SW 1271 (cell line): ENCODE results near the gene RNF168.
"Not testable (repeated sequence)": the region's sequence is repeated elsewhere in the genome, so short reads cannot be mapped to it uniquely, and the experiment has no call there.

ENCODE experiments used
- DNase-seq, 2 experiments: peaks; one replicate each; lab custom pipeline; 2025; lab: John Stamatoyannopoulos, UW

RNF168 gene

DNA sequence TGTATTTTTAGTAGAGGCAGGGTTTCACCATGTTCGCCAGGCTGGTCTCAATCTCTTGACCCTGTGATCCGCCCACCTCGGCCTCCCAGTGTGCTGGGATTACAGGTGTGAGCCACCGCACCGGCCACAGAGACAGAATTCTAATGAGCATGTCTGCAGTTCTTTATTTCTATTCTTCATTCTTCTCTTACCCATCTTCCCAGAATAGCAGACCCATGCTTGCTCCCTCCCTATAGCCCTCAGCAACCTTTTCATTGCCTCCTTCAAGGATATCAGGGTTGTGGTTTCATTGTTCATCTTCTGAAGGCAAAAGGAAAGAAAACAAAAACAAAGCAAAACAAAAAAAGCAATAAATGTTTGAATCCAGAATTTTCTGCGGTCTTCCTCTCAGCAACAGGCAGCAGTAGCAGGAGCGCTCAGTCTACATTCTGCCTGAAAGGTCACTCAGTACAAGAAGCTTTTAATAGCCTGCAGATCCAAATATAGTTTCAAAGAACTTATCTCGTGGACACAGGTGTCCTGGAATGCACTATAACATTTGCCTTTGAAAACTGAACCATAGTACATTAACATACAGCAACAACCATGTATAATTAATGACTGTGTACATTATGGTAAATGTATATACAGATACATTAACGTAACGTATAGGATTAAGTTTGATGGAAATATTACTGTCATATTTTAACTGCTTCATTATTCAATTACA lies 11.5 kb upstream of the RNF168 start, which contains the start of gene SMCO1:
Gene SMCO1 (minus strand): TSS at position 434 of the 709 bp plus-strand sequence. CDS start 137 bp downstream, at position 297.
- no peak for DNase-seq

DNA sequence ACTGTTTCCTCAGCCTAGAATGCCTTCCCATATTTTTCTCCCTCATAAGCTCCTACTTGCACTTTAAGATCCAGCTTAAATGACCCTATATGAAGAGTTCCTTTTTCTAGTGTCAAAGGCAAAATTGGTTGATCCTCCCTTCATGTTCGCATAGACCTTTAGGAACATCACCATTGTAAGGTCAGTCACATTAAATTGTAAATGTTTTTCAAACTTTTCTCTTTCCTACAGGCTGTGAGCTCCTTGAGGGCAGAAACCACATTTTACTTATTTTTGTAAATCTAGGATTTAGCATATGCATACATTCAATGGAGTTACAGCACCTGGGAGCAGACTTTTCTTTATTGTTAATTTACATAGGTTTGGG lies 10.8 kb upstream of the RNF168 start:
- no peak for DNase-seq

DNA sequence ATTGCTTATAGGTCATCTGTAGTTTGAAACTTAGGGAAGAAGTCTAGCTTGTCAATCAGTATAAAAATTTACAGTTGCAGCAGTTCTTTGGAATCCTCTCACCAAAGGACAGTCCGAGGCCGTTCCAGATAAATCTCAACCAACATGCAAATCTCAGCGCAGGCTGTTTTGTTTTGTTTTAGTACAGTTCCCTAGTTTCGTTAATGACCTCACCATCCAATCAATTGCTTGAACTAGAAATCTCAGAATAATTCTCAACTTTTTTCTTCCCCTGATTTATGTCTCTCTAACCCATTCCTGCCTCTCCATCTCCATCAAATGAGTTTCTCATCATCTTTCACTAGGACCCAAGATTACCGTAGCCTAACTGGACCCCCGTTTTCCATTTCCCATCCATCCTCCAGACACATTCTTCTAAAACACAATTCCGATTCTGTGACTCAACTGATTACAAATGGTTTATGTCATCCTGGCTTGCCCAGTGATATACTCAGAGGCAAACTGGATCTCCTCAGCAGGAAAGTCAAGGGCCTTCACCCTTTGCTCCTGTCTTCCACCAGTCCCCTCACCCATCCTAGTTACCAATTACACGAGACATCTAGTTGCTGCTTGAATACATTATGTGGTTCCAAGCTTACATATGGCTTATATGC lies 10.3 kb upstream of the RNF168 start:
- DNase-seq = no peak

DNA sequence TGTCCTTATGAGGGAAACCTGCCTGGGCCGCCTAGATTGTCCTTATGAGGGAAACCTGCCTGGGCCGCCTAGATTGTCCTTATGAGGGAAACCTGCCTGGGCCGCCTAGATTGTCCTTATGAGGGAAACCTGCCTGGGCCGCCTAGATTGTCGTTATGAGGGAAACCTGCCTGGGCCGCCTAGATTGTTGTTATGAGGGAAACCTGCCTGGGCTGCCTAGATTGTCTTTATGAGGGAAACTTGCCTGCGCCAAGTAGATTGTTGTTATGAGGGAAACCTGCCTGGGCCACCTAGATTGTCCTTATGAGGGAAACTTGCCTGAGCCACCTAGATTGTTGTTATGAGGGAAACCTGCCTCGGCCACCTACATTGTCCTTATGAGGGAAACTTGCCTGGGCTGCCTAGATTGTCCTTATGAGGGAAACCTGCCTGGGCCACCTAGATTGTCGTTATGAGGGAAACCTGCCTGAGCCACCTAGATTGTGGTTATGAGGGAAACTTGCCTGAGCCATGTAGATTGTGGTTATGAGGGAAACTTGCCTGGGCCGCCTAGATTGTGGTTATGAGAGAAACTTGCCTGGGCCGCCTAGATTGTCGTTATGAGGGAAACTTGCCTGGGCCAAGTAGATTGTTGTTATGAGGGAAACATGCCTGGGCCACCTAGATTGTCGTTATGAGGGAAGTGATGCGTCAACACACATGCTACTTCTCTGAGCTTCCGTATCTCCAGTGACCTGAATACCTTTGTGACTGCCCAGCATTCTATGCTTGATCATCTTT lies 8.3 kb upstream of the RNF168 start:
- not testable (repeated sequence) for DNase-seq

DNA sequence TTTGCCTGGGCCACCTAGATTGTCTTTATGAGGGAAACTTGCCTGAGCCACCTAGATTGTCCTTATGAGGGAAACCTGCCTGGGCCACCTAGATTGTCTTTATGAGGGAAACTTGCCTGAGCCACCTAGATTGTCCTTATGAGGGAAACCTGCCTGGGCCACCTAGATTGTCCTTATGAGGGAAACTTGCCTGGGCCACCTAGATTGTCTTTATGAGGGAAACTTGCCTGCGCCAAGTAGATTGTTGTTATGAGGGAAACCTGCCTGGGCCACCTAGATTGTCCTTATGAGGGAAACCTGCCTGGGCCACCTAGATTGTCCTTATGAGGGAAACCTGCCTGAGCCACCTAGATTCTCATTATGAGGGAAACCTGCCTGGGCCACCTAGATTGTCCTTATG lies 7.5 kb upstream of the RNF168 start:
- DNase-seq = not testable (repeated sequence)

DNA sequence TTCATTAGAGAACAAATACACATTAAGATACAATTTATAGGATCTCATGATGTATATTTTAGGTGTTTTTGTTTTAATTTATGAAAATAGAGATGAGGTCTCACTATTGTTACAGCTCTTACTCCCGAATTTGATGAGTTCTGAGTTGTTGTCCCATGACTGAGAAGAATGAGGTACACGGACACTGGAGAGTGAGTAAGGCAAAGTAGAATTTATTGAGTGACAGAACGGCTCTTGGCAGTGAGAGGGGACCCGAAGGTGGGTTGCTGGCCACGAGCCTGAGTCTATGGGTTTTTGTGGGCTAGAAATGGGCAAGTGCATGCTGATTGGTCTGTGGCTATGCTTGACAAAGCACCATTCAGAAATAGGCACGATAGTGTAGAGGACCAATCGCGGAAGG lies 3.1 kb upstream of the RNF168 start:
- DNase-seq = no peak

DNA sequence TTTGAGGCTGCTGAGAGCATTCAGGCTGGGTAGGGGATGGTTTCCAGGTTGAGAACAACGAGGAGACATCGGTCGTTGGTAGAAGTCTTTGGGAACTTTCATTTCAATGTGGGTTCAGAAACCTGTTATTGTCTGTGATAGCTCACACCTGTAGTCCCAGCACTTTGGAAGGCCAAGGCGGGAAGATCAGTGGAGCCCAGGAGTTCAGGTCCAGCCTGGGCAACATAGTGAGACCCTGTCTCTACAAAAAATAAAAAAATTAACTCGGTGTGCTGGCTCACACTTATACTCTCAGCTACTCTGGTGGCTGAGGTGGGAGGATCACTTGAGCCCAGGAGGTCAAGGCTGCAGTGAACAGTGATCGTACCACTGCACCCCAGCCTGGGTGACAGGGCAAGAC lies 988 bp upstream of the RNF168 start:
- no peak for DNase-seq

DNA sequence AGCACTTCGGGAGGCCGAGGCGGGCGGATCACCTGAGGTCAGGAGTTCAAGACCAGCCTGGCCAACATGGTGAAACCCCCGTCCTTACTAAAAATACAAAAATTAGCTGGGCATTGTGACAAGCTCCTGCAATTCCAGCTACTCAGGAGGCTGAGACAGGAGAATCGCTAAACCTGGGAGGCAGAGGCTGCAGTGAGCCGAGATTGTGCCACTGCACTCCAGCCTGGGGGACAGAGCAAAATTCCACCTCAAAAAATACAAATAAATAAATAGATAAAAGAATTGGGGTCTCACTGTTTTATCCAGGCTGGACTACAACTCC lies 470 bp upstream of the RNF168 start:
- not testable (repeated sequence) for DNase-seq

DNA sequence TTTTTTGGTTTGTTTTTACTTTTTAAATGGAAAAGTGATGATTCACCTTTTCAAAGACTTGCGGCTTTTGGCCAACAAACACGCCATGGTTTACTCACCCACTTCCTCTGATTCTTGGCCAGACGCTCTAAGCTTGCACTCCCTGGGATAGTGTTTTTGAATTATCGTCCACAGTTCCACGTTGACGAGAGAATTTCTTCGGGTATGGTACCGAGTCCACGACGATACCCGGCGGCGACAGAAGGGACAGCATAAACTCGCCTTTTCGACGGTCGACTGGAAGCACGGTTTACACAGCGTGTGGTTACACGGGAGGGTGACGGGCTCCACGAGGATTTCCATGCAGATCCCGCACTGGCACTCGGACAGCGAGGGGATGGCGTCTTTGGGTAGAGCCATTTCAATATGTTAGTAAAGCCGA lies 783 bp downstream of the RNF168 start:
- DNase-seq = peak; percentile 46 to 67

DNA sequence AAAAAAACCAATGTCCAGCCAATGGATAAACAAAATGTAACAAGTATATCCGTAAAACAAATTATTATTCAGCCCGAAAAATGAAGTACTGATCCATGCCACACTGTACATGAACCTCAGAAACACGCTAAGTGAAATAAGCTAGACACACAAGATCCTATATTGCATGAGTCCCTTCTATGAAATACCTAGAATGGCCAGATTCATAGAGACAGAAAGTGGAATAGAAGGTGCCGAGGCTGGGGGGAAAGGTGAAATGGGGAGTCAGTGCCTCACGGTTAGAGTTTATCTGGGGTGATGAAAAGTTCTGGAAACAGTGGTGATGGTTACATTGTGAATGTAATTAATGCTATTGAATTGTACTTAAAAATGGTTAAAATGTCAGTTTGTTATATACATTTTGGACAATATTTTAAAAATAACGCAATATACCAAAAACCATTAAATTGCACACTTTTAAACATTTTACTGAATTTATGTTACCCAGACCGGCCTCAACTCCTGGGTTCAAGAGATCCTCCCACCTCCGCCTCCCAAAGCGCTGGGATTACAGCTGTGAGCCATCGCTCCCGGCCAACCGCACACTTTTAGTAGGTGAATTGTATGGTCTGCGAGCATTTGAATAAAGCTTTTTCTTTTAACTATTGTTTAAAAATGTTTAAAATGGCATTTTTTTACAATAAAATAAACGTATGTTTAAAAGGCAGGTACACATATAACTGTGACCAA lies 2.1 kb downstream of the RNF168 start:
- DNase-seq = peak in 1 of 2 experiments; percentile 13

DNA sequence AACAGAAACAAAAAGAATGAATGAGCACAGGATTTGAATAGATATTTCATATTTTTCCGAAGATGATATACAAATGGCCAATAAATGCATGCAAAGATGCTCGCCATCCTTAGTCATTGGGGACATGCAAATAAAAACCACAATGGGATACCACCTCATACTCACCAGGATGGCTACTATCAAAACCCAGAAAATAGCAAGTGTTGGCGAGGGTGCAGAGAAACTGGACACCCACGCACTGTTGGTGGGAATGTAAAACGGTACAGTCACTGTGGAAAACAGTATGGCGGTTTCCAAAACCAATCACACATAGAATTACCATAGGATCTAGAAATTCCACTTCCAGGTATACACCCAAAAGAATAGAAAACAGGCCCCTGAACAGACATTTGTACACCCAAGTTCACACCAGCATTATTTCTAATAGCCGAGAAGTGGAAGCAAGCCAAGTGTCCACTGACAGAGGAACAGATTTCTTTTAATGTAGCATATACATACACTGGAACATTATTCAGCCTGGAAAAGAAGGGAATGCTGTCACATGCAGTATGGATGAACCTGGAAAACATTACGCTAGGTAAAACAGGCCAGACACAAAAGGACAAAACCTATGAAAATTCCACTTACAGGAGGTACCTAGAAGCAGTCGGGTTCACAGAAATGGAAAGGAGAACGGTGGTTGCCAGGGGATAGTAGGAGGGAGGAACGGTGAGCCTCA lies 3.6 kb downstream of the RNF168 start:
- no peak for DNase-seq

DNA sequence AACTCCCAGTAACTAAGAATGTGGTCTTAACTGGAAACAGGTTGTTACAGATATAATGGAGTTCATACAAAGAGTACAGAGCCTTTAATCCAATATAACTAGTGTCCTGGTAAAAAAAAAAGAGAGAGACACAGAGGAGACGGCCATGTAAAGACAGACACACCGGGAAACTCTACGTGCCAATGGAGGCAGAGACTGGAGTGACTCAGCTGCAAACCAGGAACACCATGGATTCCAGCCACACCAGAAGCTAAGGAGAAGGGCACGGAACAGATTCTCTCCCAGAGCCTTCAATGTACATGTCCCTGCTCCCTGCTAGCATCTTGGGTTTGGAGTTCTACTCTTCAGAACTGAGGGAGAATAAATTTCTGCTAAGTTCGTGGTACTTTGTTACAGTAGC lies 4.5 kb downstream of the RNF168 start:
- DNase-seq = no peak

DNA sequence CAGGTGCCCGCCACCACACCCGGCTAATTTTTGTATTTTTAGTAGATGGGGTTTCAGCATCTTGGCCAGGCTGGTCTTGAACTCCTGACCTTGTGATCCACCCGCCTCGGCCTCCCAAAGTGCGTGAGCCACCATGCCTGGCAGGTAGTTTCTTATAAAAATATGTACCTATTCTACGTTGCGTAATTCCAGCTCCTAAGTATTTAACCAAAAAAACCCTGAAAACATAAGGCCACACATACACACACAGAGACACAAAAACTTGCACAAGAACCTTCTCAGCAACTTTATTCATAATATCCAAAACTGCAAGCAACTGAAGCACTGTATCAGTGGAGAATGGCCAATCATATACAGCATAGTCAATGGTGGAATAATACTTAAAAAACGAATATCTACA lies 5.3 kb downstream of the RNF168 start:
- no peak for DNase-seq

DNA sequence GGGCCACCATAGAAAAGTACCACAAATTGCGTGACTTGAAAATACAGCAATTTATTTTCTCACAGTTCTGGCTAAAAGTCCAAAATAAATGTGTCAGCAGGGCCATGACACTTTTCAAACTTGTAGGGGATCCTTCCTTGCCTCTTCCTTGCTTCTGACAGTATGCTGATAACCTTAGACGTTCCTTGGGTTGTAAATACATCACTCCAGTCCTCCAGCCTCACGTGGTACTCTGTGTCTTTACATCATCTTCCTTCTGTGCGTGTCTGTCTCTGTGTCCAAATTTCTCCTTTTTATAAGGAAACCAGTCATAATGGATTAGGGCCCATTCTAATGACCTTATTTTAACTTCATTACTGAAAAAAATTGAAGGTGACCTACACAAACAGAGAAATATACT lies 7.4 kb downstream of the RNF168 start:
- DNase-seq = no peak

DNA sequence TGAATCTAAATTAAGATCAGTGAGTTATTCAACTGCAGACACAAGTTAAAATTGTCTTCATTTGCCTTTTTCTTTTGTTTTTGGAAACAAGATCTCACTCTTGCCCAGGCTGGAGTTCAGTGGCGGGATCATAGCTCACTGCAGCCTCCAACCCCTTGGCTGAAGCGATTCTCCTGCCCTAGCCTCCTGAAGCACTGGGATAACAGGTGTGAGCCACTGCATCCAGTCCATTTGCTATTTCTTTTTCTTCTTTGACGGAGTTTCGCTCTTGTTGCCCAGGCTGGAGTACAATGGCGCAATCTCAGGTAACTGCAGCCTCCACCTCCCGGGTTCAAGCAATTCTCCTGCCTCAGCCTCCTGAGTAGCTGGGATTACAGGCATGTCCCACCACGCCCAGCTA lies 10.3 kb downstream of the RNF168 start:
- no peak for DNase-seq

DNA sequence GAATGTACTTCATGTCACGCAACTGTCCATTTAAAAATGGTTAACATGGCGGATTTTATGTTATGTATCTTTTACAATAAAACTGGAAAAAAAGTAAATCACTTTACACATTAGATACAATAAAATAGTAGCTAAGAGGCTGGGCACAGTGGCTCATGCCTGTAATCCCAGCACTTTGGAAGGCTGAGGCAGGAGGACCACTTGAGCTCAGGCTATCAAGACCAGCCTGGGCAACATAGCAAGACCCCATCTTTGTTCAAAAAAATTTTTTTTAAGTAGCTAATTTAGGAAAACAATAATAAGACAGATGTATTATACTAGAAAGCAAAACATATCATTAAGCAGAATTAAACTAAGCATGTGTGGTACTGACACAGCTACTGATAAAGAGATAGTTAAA lies 11.5 kb downstream of the RNF168 start:
- DNase-seq = no peak

DNA sequence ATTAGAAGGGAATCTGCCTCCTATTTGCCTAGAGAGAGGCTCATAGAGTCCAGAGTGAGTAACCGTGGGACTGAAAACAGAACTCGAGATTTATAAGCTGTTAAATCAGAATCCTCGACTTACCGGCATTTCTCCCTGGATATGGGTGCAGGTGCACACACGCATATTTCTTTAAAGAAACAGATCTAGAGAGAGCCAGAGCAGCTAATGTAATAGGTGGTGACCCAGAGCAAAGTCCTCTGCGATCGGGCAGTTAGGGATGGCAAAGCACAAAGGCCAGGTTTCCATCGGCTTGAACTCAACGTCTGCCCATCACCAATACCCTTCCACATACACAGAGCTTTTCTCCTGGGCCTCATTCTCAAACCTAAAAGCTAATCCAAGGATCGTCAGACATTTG lies 13.8 kb downstream of the RNF168 start:
- DNase-seq = no peak

DNA sequence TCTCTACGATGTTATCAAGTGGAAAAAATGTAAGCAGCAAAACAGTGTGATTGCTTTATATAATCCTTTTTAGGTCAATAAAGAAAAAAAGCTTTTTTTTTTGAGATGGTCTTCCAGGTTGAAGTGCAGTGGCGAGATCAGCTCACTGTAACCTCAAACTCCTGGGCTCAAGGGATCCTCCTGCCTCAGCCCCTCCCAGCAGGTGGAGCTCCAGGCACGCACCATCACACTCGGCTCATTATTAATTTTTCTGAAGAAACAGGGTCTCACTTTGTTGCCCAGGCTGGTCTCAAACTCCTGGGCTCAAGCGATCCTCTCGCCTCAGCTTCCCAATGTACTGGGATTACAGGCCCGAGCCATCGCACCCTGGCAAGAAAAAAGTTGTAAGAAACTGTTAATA lies 17.3 kb downstream of the RNF168 start:
- DNase-seq = no peak

DNA sequence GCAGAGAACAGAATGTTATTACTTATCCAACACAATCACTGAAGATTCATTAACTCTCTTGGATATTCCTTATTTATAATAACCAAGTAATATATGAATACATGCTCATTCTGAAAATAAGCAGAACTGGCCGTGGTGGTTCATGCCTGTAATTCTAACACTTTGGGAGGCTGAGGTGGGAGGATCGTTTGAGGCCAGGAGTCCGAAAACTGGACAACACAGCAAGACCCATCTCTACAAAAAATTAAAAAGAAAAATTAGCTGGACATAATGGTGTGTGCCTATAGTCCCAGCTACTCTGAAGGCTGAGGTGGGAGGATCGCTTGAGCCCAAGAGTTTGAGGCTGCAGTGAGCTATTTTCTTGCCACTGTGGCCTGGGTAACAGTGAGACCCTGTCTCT lies 25.9 kb downstream of the RNF168 start:
- no peak for DNase-seq

DNA sequence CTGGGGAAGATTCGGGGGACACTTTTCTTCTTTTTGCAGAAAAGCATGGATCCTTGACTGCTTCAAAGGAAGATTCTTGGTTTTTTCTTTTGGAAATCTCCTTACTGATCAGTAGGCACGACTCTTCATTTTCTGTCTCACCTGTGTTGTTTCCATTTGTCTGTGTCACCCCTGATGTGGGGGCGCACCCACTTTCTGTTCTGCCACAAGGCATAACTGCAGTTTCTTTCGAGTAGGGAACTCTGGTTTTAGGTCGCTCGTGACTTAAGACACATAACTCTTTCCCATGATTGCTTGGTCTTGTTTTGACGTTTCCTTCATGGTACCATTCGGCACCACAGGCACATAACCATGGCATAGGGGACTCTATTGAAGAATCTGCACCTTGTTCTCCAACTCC lies 31.3 kb downstream of the RNF168 start:
- no peak for DNase-seq

DNA sequence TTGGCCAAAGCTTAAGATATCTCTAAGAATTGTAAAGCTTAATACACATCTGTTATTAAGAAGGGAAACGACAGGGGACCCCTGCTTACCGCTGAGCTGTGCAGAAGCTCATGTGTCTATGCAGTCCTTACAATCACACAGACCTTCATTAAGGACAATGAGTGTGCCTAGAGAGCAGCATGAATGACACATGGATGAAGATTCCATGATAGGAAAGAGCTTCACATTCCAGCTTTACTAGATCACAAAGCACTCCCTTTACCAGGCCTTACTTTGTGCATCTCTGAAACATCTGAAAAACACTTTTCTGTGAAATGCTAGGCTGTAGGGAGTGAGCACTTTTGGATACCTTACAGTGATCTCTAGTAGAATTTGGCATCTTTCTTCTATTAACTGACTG lies 32.0 kb downstream of the RNF168 start:
- no peak for DNase-seq

DNA sequence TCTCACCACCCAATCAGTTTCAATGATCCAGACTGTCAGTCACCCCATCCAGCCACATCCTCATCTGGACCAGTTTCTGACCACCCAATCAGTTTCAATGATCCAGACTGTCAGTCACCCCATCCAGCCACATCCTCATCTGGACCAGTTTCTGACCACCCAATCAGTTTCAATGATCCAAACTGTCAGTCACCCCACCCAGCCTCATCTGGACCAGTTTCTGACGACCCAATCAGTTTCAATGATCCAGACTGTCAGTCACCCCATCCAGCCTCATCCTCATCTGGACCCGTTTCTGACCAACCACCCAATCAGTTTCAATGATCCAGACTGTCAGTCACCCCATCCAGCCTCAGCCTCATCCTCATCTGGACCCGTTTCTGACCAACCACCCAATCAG lies 33.4 kb downstream of the RNF168 start:
- not testable (repeated sequence) for DNase-seq
